ENCODE data around the gene MCOLN2.
"Not testable (repeated sequence)": the region's sequence is repeated elsewhere in the genome, so short reads cannot be mapped to it uniquely, and the experiment has no call there.

Gene MCOLN2

DNA sequence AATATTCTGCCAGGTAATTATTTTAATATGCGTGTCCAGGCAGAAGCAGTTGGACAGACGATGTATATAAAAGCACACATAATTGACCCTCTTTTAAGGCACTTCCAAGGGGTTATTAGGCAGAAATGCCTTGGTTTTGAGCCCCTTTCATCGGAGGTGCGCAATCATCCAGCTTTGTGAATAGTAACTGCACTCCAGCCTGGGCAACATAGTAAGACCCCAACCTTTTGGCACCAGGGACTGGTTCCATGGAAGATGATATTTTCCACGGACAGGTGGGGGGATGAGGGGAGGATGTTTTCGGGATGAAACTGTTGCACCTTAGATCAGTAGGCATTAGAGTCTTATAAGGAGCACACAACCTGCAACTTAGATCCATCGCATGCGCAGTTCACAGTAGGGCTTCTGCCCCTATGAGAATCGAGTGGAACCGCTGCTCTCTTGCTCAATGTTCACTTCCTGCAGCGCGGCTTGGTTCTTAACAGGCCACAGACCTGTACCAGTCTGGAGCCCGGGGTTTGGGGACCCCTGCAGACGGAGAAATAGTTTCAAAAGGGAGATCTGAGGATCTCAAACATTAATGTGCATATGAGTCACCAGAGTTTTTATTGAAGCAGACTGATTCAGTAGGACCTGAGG lies 1.8 kb upstream of the MCOLN2 start:
- Mint-ChIP-seq H3K4me3 (peak overlapping the region; percentile 87), H3K36me3 (ENCODE audit: low read depth) (peaks cover 16% of the 10 kb centered on the region), H3K27me3 (ENCODE audit: low read depth) (peaks cover 34% of the 10 kb centered on the region), H3K9me3 (peaks cover 10% of the 10 kb centered on the region), H3K4me1 (ENCODE audit: low read depth) (peaks cover 39% of the 10 kb centered on the region), H3K27ac (peak overlapping the region; percentile 67)
- peak; percentile 32 for DNase-seq (ENCODE audit: low spot score)

DNA sequence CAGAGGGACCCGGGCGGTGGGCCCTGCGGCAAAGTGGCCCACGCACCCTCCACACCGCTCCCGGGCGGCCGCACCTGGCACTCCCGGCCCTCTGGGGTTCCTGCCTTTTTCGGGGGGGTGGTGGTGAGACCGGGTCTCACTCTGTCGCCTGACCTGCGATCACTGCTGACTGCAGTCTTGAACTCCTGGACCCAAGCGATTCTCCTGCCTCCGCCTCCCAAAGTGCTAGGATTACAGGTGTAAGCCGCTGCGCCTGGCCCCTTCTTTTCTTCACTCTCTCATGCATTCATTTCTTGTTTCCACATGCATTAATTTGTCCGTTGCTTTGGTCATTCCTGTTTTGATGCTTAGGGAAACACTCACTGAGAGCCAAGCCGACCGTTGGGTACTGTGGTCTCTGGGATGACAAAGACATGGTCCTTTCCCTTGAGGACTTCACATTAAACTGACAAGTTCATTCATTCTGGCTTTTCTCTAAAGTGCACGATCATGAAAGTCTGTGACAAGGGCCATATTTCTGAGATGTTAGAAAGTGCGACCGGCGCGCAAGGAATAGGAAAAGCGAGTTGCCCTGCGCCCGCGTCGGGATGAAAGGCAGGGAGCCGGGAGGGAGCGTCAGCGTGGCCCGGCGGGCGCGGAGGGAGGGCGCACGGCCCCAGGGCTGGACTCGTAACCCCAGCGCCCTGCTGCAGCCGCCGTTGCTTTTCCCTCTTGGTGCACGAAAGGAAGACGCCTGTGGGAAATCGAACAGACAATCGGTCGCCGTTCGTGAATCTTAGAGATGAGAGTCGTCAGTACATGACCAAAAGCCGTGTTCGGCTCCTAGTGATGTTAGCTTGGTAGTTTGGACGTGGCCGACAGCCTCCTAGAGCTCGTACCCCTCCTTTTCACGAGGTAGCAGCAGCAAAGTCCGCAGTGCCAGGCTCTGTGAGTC lies 1.0 kb upstream of the MCOLN2 start:
- H3K27me3 Mint-ChIP-seq (ENCODE audit: low read depth) = peaks cover 30% of the 10 kb centered on the region
- peak overlapping the region; percentile 73 for H3K27ac Mint-ChIP-seq
- peaks cover 44% of the 10 kb centered on the region for H3K4me1 Mint-ChIP-seq (ENCODE audit: low read depth)

DNA sequence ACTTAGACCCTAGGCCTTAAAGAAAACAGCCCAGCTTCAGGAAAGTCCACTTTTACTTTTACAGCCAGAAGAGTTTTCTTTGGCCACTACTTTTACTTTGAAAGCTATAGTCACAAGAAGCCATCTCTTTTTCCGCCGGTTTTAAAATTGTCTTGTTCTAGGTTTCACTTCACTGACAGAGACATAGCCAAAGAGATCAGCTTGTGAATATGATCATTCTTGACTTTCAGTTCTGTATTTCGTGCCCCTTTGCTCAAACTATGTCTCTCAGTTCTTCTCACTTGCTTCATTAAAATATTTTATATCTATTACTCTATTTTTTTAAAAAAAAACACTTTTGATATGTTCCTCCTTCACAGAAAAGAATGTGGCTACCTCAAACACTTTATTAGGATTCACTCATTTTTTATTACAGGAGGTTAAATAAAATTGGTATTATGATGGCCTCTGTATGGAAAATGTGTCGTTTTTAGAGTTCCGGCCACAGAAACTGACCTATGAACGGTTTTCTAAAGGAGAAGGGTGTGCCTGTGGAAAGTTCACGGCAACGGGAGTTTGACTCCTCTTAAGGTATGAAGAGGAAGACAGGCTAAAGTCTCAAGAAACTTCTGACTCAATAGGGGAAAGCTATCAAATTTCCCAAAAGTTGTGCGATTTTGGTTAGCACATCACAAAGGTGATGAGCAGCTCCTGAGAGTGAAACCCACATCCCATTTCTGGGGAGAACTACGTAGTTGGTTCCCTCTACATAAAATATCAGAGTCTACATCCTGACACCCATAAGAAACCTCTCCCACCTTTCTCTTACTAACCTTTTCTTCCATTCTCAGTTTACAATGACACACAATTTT lies 1.2 kb downstream of the MCOLN2 start:
- Mint-ChIP-seq H3K4me3 (peak overlapping the region; percentile 84), H3K27me3 (ENCODE audit: low read depth) (peaks cover 20% of the 10 kb centered on the region), H3K4me1 (ENCODE audit: low read depth) (peaks cover 52% of the 10 kb centered on the region), H3K36me3 (ENCODE audit: low read depth) (peaks cover 21% of the 10 kb centered on the region), H3K9me3 (no peaks in the 10 kb centered on the region), H3K27ac (peak overlapping the region; percentile 84)
- DNase-seq (ENCODE audit: low spot score) = peak; percentile 55

More for the DNA sequence above, 1.0 kb upstream of the MCOLN2 start:
- peaks cover 2% of the 10 kb centered on the region for H3K9me3 Mint-ChIP-seq
- peak overlapping the region; percentile 87 for H3K4me3 Mint-ChIP-seq
- H3K36me3 Mint-ChIP-seq (ENCODE audit: low read depth) = peaks cover 13% of the 10 kb centered on the region
- no peak for DNase-seq (ENCODE audit: low spot score)

DNA sequence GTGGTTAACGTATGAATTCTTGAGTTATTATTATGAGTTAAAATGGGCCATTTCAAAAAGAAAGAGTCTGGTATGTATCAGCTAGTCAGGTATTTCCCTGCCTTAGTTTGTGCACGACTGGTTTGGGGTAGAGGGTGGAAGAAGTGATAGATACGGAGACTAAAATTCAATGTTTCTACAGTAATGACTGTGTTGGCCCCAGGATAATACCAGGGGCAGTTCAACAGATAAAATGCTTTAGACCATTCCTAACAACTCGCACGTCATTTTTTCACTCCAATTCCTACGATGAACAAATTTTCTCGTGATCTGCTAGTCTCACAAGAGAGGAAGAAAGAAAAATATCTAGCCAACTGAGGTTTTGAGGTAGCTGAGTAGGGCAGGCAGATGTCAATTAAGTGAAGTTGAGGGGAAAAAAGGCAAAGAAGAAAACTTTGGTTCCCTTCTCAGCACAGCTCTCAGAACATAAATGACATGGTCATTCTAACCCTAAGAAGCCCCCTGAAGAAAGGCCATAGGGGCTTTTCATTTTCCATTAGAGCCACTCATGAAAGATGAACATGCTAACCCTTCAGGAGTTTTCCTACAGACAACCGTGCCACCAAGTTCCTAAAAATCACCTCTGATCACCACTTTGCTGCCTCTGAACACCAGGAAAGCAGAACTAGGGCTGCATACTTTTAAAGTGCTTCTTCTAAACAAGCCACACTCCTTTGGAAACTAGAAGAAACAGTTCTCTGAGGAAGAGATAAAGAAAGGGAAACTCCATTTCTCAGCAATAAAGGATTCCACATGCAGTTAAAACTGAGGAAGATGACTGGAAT lies 5.6 kb downstream of the MCOLN2 start:
- Mint-ChIP-seq H3K4me1 (ENCODE audit: low read depth) (peaks cover 51% of the 10 kb centered on the region), H3K4me3 (peak overlapping the region; percentile 57)
- no peak for DNase-seq (ENCODE audit: low spot score)

DNA sequence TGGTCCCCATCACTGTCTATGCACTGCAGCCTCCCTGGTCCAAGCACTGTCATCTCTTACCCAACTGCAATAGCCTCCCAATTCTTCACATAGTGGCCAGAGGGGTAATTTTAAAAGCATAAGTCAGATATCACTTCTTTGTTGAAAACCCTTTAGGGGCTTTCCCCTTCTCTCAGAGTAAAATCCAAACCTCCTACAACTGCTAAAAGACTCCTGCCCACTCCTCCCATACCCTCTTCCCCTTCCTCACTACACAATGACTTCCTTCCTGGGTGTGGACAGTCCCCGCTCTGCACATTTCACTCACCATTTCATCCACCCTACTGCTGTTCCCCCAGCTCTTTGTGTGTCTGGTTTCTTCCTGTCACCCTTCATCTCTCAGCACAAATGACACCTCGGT lies 8.3 kb downstream of the MCOLN2 start:
- Mint-ChIP-seq H3K4me3 (peak overlapping the region; percentile 44), H3K27me3 (ENCODE audit: low read depth) (no peaks in the 10 kb centered on the region), H3K4me1 (ENCODE audit: low read depth) (peaks cover 49% of the 10 kb centered on the region), H3K9me3 (no peaks in the 10 kb centered on the region), H3K27ac (peak overlapping the region; percentile 82), H3K36me3 (ENCODE audit: low read depth) (peaks cover 34% of the 10 kb centered on the region)
- DNase-seq (ENCODE audit: low spot score) = peak; percentile 63

More for the DNA sequence above, 5.6 kb downstream of the MCOLN2 start:
- H3K36me3 Mint-ChIP-seq (ENCODE audit: low read depth) = peaks cover 23% of the 10 kb centered on the region
- no peaks in the 10 kb centered on the region for H3K27me3 Mint-ChIP-seq (ENCODE audit: low read depth)
- peak overlapping the region; percentile 74 for H3K27ac Mint-ChIP-seq
- no peaks in the 10 kb centered on the region for H3K9me3 Mint-ChIP-seq

DNA sequence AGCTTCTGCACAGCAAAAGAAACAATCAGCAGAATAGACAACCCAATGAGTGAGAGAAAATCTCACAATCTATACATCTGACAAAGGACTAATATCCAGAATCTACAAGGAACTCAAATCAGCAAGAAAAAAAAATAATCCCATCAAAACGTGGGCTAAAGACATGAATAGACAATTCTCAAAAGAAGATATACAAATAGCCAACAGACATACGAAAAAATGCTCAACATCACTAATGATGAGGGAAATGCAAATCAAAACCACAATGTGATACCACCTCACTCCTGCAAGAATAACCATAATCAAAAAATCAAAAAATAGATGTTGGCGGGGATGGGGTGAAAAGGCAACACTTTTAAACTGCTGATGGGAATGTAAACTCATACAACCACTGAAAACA lies 10.4 kb downstream of the MCOLN2 start:
- H3K4me3 Mint-ChIP-seq; H3K27ac Mint-ChIP-seq; H3K27me3 Mint-ChIP-seq (ENCODE audit: low read depth); DNase-seq (ENCODE audit: low spot score); H3K9me3 Mint-ChIP-seq: not testable (repeated sequence)
- Mint-ChIP-seq H3K36me3 (ENCODE audit: low read depth) (peaks cover 24% of the 10 kb centered on the region), H3K4me1 (ENCODE audit: low read depth) (peaks cover 35% of the 10 kb centered on the region)

DNA sequence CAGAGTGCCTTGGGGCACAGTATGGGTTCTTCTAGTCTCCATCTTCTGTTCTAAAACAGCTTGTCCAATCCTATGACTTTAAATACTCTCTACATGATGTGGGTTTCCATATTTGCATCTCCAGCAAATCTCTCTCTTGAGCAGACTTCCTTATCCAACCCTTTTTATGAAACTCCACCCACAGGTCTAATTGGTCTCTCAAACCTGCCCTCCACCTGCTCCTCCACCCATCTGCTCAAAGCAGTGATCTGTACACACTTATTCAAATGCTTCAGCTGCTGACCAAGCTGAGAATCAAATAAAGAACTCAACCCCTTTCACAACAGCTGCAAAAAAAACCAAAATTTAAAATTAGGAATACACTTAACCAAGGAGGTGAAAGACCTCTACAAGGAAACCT lies 11.5 kb downstream of the MCOLN2 start:
- H3K4me3 Mint-ChIP-seq = no peak overlapping the region
- peaks cover 6% of the 10 kb centered on the region for H3K9me3 Mint-ChIP-seq
- H3K27ac Mint-ChIP-seq = no peak overlapping the region
- DNase-seq (ENCODE audit: low spot score) = no peak
- H3K36me3 Mint-ChIP-seq (ENCODE audit: low read depth) = peaks cover 25% of the 10 kb centered on the region
- peaks cover 32% of the 10 kb centered on the region for H3K4me1 Mint-ChIP-seq (ENCODE audit: low read depth)
- H3K27me3 Mint-ChIP-seq (ENCODE audit: low read depth) = no peaks in the 10 kb centered on the region

DNA sequence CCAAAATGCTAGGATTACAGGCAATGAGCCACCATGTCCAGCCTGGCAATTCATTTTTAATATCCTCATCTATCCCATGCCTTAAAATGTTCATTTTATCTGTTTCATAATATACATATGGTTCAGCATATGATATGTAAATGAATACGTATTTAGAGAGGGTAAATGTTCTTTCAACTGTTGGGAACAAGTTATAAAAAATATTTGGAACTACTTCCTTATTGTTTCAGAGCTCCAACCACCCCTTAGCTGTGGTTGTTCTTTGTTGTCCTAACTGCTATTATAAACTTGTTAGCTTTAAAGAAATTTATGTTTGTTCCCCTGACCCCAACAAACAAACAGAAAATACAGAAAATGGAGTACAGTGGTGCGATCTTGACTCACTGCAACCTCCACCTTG lies 14.5 kb downstream of the MCOLN2 start:
- H3K9me3 Mint-ChIP-seq = peaks cover 14% of the 10 kb centered on the region
- no peaks in the 10 kb centered on the region for H3K27me3 Mint-ChIP-seq (ENCODE audit: low read depth)
- no peak overlapping the region for H3K4me3 Mint-ChIP-seq
- H3K27ac Mint-ChIP-seq = no peak overlapping the region
- DNase-seq (ENCODE audit: low spot score) = no peak
- peaks cover 37% of the 10 kb centered on the region for H3K4me1 Mint-ChIP-seq (ENCODE audit: low read depth)
- H3K36me3 Mint-ChIP-seq (ENCODE audit: low read depth) = peaks cover 36% of the 10 kb centered on the region

DNA sequence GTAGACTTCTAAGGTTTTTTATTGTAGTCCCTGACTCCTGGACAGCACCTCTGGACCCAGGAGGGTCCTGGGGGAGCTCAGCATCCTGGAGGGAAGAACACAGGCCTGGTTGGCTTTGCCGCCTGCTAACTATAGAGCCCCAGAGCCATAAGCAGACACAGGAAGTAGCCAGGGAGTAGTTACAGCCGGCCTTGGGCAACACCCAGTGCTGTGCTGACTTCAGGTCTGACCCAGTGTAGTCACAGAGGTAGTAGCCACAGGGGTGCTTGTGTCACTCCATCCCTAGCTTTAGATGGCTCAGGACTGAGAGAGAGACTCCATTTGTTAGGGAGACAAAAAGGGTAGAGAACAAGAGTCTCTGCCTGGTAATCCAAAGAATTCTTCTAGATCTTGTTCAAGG lies 21.9 kb downstream of the MCOLN2 start:
- H3K4me3 Mint-ChIP-seq = no peak overlapping the region
- H3K4me1 Mint-ChIP-seq (ENCODE audit: low read depth) = peaks cover 62% of the 10 kb centered on the region
- peak overlapping the region; percentile 62 for H3K27ac Mint-ChIP-seq

DNA sequence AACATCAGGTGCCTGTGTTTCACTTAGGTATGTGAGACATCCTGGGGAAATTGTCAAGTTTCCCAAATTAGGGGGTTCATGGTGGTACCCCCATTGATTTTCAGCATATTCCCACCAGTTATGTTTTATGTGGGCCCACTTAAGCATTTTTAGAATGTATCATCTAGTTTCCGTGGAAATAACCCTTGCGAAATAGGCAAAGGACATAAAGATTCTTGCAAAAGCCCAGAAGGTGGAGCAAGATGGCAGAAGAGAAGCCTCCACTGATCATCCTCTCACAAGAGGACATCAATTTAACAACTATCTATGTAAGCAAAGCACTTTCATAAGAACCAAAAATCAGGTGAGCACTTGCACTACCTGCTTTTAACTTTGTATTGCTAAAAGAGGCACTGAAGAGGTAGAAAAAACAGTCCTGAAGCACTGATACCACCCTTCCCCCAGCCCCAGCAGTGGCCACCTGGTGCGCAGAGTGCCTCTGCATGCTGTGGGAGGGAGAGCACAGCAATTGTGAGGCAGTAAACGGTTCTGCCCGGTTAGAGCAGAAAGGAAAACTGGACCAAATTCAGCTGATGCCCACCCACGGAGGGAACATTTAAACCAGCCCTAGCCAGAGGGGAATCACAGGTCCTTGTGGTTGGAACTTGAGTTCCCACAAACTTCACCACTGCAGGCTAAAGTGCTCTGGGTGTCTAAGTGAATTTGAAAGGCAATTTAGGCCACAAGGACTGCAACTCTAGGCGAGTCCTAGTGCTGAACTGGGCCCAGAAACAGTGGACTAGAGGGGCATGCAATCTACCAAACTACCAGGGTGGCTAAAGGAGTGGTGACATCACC lies 23.2 kb downstream of the MCOLN2 start:
- Mint-ChIP-seq H3K27me3 (ENCODE audit: low read depth) (no peaks in the 10 kb centered on the region), H3K9me3 (peaks cover 11% of the 10 kb centered on the region), H3K27ac (peak overlapping the region; percentile 92), H3K4me1 (ENCODE audit: low read depth) (peaks cover 66% of the 10 kb centered on the region), H3K4me3 (peak overlapping the region; percentile 69), H3K36me3 (ENCODE audit: low read depth) (peaks cover 32% of the 10 kb centered on the region)
- peak; percentile 62 for DNase-seq (ENCODE audit: low spot score)

More for the DNA sequence above, 21.9 kb downstream of the MCOLN2 start:
- DNase-seq (ENCODE audit: low spot score) = no peak
- H3K9me3 Mint-ChIP-seq = peaks cover 11% of the 10 kb centered on the region
- no peaks in the 10 kb centered on the region for H3K27me3 Mint-ChIP-seq (ENCODE audit: low read depth)
- H3K36me3 Mint-ChIP-seq (ENCODE audit: low read depth) = peaks cover 28% of the 10 kb centered on the region

DNA sequence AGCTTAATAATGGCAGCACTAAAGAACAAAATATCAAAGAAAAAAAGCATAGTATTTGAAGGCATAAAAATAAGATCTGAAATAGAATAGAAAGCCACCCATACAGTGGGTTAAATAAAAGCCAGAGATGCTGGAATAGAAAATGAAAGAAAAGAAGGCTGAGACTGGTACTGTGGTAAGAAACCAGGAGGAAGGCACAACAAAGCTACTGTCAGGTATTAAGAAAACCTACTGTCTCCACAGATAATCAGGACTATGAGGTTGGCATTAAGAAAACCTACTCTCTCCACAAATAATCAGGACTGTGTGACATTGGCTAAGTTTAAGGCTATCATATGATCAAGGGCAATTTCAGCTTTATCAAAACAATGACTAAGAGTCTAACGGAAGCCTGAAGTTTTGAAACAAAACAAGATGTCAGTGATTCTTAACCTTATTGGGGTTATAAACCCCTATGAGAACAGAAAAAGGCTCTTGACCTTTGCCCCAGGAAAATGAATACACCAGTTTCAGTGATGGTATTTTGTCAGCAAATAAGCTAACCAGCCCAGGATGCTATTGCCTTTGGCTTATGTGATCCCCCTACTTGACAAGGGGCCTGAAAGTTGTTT lies 24.4 kb downstream of the MCOLN2 start:
- H3K36me3 Mint-ChIP-seq (ENCODE audit: low read depth) = peaks cover 36% of the 10 kb centered on the region
- H3K27ac Mint-ChIP-seq = peak overlapping the region; percentile 92
- no peaks in the 10 kb centered on the region for H3K27me3 Mint-ChIP-seq (ENCODE audit: low read depth)
- DNase-seq (ENCODE audit: low spot score) = no peak
- H3K4me3 Mint-ChIP-seq = peak overlapping the region; percentile 69
- peaks cover 65% of the 10 kb centered on the region for H3K4me1 Mint-ChIP-seq (ENCODE audit: low read depth)
- H3K9me3 Mint-ChIP-seq = peaks cover 4% of the 10 kb centered on the region

DNA sequence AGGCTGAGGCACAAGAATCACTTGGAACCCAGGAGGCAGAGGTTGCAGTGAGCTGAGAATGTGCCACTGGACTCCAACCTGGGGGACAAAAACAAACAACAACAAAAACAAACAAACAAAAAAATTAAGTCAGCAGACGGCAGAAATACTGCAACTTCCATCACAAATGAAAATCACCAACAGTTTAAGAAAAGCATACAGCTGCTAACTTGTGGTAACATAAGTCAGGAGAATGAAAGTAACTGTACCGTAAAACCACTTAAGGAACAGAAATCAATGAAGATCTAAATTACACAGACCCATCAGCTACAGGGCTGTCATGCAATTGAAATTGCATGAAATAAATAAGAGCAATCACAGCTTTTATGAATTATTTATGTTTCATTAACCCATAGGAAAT lies 25.0 kb downstream of the MCOLN2 start:
- H3K4me3 Mint-ChIP-seq = peak overlapping the region; percentile 69
- H3K27ac Mint-ChIP-seq = peak overlapping the region; percentile 92
- H3K9me3 Mint-ChIP-seq = no peaks in the 10 kb centered on the region
- DNase-seq (ENCODE audit: low spot score) = no peak
- peaks cover 64% of the 10 kb centered on the region for H3K4me1 Mint-ChIP-seq (ENCODE audit: low read depth)
- H3K36me3 Mint-ChIP-seq (ENCODE audit: low read depth) = peaks cover 32% of the 10 kb centered on the region
- no peaks in the 10 kb centered on the region for H3K27me3 Mint-ChIP-seq (ENCODE audit: low read depth)
